ENCODE data around the gene RNF41.

The RNF41 gene

DNA sequence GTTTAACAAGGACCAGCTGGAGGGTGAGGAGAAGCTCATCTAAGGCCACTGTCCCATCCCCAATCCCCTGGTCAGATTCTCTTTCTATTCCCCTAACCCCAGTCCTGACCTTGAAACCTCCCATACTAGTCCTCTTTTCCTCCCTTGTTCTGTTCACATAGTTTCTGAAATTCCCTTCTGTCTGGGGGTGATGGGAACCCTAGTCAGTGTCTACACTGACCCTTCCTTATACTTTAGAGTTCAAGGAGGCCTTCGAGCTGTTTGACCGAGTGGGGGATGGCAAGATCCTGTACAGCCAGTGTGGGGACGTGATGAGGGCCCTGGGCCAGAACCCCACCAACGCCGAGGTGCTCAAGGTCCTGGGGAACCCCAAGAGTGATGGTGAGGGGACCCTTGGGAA is 66.9 kb downstream of the RNF41 start:
- no peak for DNase-seq (ENCODE audit: low spot score)
- TF ChIP-seq, protein P1, sequence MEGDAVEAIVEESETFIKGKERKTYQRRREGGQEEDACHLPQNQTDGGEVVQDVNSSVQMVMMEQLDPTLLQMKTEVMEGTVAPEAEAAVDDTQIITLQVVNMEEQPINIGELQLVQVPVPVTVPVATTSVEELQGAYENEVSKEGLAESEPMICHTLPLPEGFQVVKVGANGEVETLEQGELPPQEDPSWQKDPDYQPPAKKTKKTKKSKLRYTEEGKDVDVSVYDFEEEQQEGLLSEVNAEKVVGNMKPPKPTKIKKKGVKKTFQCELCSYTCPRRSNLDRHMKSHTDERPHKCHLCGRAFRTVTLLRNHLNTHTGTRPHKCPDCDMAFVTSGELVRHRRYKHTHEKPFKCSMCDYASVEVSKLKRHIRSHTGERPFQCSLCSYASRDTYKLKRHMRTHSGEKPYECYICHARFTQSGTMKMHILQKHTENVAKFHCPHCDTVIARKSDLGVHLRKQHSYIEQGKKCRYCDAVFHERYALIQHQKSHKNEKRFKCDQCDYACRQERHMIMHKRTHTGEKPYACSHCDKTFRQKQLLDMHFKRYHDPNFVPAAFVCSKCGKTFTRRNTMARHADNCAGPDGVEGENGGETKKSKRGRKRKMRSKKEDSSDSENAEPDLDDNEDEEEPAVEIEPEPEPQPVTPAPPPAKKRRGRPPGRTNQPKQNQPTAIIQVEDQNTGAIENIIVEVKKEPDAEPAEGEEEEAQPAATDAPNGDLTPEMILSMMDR (IDR thresholded peaks at IDR 0.05; ENCODE audit: extremely low read depth, missing control alignments), result no peak

DNA sequence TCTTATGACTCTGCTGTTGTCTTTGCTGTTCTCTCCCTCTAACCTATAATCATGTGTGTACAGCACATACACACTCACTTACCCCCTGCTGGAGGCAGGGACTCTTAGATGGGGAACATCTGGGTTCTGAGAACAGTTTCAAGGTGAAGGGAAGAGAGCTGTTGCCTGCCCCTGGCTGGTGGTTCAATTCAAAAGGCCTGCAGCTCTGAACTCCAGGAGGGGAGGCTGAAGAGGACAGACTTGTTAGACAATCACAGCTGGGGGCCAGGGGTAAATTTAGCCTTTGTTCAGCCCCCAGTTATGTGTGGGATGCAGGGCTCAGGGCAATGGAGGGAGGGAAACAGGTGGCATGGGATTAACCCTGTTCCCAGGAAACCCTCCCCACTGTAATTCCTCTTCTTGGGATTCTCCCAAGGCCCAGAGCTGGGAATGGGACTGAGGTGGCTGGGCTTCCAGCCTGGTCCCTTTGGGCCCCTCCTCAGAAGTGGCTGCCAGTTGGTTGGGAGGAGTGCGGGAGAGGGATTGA is 67.4 kb downstream of the RNF41 start:
- TF ChIP-seq, protein P1 (IDR thresholded peaks at IDR 0.05; ENCODE audit: extremely low read depth, missing control alignments), result no peak
- DNase-seq (ENCODE audit: low spot score), result no peak

DNA sequence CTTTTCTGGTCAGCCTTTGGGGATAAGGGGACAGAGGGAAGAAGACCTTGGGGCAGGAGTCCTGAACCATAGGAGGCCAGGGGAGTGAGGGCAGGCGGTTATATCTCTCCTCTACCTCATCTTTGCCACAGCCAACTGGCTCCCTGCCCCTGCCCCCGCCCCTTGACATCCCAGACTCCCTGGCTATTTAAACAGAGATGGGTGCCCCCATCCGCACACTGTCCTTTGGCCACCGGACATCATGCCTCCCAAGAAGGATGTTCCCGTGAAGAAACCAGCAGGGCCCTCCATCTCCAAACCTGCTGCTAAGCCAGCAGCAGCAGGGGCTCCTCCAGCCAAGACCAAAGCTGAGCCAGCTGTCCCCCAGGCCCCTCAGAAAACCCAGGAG is 68.0 kb downstream of the RNF41 start:
- TF ChIP-seq, protein P1 (IDR thresholded peaks at IDR 0.05; ENCODE audit: extremely low read depth, missing control alignments), result no peak
- no peak for DNase-seq (ENCODE audit: low spot score)

DNA sequence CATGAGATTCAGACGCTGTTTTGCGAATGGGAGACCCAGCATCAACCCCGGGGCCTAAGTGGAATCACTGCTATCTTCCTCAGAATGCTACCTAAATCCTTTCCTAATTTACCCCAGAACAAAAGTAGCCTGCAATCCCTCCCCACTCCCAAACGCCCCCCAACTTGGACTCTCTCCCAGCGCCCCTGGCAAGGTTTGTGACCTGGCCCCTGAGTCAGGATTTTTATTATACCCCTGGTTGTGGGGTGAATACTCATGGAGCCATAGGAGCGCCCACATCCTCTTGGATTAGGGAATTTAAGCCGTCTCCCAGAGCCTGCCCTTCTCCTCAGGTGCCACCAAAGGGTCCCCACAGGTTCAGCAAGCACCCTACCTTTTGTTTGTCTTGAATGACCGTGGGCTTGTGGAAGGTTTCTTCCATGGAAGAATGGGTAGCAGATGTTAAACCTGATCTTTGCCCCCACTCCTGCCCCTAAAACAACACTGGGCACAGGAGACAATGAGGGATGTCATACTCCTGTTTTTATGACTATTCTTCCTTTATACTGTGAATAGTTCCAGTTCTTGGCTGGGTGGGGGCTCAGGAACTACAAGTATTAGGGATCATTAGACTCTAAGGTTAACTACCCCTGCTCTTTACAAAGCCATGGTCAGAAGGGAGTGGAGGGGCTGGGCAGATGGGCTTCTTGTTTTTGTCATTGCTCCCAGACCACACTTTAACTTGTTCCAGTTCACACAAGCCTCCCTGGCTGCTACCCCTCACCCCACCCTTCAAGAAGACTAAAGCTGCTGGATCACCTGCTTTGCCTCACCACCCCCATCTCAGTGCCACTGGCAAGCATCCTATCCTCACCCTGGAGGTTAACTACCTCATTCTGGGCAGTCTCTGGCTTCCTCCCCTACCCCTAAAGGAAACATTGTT is 68.7 kb downstream of the RNF41 start:
- no peak for DNase-seq (ENCODE audit: low spot score)
- TF ChIP-seq, protein P1 (IDR thresholded peaks at IDR 0.05; ENCODE audit: extremely low read depth, missing control alignments), result no peak
